Naive thymus-derived CD8-positive, alpha-beta T cell (primary cell): Measurements from ENCODE around the gene UGT1A6. TPM values are rescaled to one million over a fixed set of nuclear protein-coding genes. Genes with fewer than 3 reads are reported as not detected.
"Not testable (repeated sequence)": the region's sequence is repeated elsewhere in the genome, so short reads cannot be mapped to it uniquely, and the experiment has no call there.

ENCODE experiments used
- ATAC-seq, 2 donors: fragments of 150-1000 bp; cut with Tn5 transposase in 1 of 2; sonication (Bioruptor Pico), chemical (Tn5 transposase) in 1 of 2; 1 replicate in 1 of 2; 2 replicates in 1 of 2; pipeline ENCODE4 v1.10.0; 2021; ENCODE audit warnings: mild to moderate bottlenecking in 2 of 2, moderate library complexity in 2 of 2
- POLR2A ChIA-PET: fragments of 350-600 bp; sonication (Branson Sonifier 250); formaldehyde crosslinking; loops from one replicate; lab custom pipeline; 2021; ENCODE audit warnings: antibody characterized with exemption; lab: Charles Lee
- DNase-seq, 10 donors: peaks; one replicate each; pipeline versions ENCODE4 v3.0.0 to v3.0.0-alpha.2; 2020 to 2022
- H3K27ac Mint-ChIP-seq, 10 donors: one replicate each; pipeline ENCODE4 v1.8.0; 2020 to 2022; ENCODE audit warnings: mild to moderate bottlenecking in 10 of 10, mixed read lengths in 10 of 10, moderate library complexity in 4 of 10, inconsistent platforms in 1 of 10
- H3K27me3 Mint-ChIP-seq, 5 donors: one replicate each; pipeline ENCODE4 v1.8.0; 2021 to 2022; ENCODE audit warnings: mixed read lengths in 5 of 5
- H3K36me3 Mint-ChIP-seq, 3 donors: one replicate each; pipeline ENCODE4 v1.8.0; 2020 to 2022; ENCODE audit warnings: mixed read lengths in 3 of 3, mild to moderate bottlenecking in 2 of 3, inconsistent platforms in 1 of 3
- H3K4me1 Mint-ChIP-seq, 4 donors: one replicate each; pipeline ENCODE4 v1.8.0; 2021 to 2022; ENCODE audit warnings: mixed read lengths in 4 of 4
- H3K4me3 Mint-ChIP-seq, 10 donors: one replicate each; pipeline ENCODE4 v1.8.0; 2020 to 2022; ENCODE audit warnings: mild to moderate bottlenecking in 10 of 10, mixed read lengths in 10 of 10, moderate library complexity in 6 of 10, inconsistent platforms in 1 of 10
- H3K9me3 Mint-ChIP-seq, 9 donors: one replicate each; pipeline ENCODE4 v1.8.0; 2020 to 2022; ENCODE audit warnings: mixed read lengths in 9 of 9, mild to moderate bottlenecking in 3 of 9, inconsistent platforms in 1 of 9, moderate library complexity in 1 of 9
- polyA plus RNA-seq, 3 donors: library from polyadenylated mRNA; unstranded; fragments of 300-500 nt; fragmentation: Illumina TruSeq; gene quantifications; one replicate each; pipeline ENCODE4 v1.2.3, GENCODE V29; 2021
- total RNA-seq, 8 experiments: library from RNA in 2 of 8; stranded (reverse) in 2 of 8; gene quantifications; one replicate each; pipeline ENCODE4 v1.2.3 and lab custom pipeline; 2021 to 2026

The UGT1A6 gene
- total and polyA plus RNA-seq, 5 experiments from 2014 or later, result not detected

DNA sequence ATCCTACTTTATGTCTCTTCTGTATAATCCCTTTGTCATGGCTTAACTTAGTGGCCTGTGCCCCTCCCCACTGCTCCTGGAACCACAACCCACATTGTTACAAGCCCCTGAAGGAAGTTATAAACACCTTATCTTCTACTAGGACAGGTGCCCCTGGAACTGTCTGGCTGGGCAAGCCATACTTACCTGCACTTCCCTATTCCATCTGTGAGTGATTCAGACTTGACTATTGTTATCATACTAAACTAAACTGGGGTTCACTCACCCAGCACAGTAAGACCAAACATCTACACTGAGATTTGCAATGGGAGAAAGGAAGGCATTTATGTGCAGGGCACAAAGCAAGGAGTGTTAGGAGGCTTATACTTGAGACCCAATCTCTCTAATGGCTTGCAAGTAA, 3.7 kb upstream of the UGT1A6 start:
- H3K27me3 Mint-ChIP-seq, result peaks cover 5 to 12% (median 6%) of the 10 kb centered on the region in 5 donors
- no peak overlapping the region for H3K4me3 Mint-ChIP-seq
- no peak for ATAC-seq
- no peak for DNase-seq
- H3K4me1 Mint-ChIP-seq, result no peaks in the 10 kb centered on the region
- H3K27ac Mint-ChIP-seq, result no peak overlapping the region
- peaks cover 0 to 3% (median 0%) of the 10 kb centered on the region in 9 donors for H3K9me3 Mint-ChIP-seq
- H3K36me3 Mint-ChIP-seq, result no peaks in the 10 kb centered on the region
- POLR2A ChIA-PET, result no interaction called here

DNA sequence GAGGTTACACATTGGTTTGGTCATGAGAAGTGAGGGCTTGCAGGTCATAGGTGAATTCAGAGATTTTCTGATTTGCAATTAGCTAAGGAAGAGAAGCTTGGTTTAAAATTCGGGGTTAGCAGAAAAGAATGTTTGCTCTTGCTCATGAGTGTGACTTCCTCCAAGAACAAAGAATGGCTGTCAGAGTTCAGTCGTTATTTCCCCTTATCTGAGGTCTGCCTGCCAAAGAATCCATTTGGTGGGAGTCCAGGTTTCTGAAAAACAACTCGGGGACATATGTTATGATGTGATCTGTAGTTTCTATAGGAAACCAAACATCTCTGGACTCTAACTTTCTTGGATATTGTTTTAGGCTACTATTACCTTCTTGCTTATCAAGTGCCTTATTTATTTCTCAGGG, 3.2 kb upstream of the UGT1A6 start:
- Mint-ChIP-seq H3K4me1 (no peaks in the 10 kb centered on the region), H3K9me3 (peaks cover 0 to 3% (median 0%) of the 10 kb centered on the region in 9 donors), H3K27me3 (peaks cover 5 to 12% (median 6%) of the 10 kb centered on the region in 5 donors), H3K36me3 (no peaks in the 10 kb centered on the region), H3K27ac (no peak overlapping the region), H3K4me3 (no peak overlapping the region)
- POLR2A ChIA-PET, result no interaction called here
- no peak for ATAC-seq
- no peak for DNase-seq

DNA sequence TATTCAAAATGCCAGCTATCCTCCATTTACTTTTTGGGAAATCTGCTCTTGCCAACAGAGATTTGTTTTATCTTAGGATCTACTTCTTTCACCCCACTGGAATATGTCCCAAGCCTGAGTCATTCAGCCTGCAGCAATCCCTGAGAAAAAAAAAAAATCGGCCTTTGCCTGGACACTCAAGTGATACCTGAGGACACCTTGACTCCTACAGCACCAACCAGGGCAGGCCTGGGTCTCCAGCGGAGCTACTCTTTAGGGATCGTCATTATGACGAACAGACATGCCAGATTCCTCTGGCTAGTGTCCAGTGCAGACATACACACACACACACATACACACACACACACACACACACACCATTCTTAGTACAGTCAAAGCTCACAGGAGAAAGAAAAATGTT, 2.2 kb upstream of the UGT1A6 start:
- POLR2A ChIA-PET, result no interaction called here
- Mint-ChIP-seq H3K36me3 (no peaks in the 10 kb centered on the region), H3K27me3 (peaks cover 2 to 12% (median 6%) of the 10 kb centered on the region in 5 donors), H3K9me3 (peaks cover 0 to 3% (median 0%) of the 10 kb centered on the region in 9 donors), H3K4me1 (no peaks in the 10 kb centered on the region), H3K27ac (no peak overlapping the region), H3K4me3 (no peak overlapping the region)
- ATAC-seq (no peak), DNase-seq (no peak)

DNA sequence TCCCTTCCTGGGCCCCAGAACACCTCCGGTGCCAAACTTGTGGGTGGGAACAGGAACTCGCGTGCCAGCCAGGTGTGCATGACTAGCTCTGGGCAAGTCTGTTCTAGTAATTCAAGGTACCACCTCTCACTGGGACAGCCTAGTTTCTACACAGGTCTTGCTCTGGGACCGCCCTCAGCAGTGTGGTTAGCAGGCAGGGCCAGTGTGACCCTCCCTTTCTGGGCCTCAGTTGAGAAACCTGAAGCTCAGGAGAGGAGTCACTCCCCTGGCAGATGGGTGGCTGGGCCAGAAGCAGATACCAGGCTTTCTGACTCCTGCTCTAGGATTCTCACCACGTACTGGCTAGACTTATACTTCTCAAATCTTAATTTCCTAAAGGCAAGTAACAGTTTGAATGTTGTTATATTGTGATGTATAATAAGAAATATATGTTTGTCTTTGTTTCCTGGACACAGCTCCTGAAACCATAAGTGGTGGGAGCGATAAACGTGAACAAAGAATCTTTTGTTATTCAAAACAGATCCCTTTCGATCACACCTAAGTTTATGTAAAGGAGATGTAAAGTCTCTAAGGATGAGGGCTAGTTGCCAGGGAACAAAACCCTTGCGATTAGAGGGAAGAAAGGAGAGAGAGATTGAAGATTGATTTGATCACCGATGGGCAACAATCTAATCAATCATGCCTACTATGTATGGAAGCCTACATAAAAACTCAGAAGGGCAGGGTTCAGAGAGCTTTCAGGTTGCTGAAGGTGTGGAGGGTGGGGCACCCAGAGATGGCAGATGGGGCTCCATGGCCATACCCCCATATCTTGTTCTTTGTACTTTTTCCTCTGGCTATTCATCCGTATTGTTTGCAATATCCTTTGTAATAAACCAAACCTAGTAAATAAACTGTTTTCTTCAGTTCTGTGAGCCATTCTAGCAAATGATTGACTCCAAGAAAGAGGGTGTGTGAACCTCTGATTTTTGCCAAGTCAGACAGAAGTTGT, 952 bp upstream of the UGT1A6 start:
- no peak overlapping the region for H3K27ac Mint-ChIP-seq
- no peak for ATAC-seq

DNA sequence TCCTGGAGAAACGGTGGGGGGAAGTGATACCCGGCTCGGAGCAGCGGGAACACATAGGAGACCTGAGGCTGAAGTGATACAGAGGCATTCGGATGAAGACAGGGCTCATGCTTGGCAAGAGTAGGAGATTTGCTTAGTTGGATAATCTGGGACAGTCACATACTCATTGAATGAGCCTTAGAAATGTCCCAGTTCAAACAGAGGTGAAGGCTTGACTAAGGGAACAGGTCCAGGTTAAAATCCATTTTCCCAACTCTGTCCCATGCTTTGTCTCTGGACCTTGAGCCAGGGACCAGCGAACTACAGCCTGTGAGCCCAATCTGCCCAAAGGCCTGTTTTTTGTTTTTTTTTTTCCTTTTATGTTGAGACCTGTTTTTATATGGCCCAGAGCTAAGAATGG, 1.3 kb downstream of the UGT1A6 start:
- peaks cover 0 to 2% (median 2%) of the 10 kb centered on the region in 5 donors for H3K27me3 Mint-ChIP-seq
- H3K36me3 Mint-ChIP-seq, result no peaks in the 10 kb centered on the region
- peak overlapping the region in 1 of 10 donors; percentile 21 for H3K27ac Mint-ChIP-seq
- no peak for ATAC-seq
- POLR2A ChIA-PET, result no interaction called here
- no peak for DNase-seq
- no peaks in the 10 kb centered on the region for H3K9me3 Mint-ChIP-seq
- no peak overlapping the region for H3K4me3 Mint-ChIP-seq
- no peaks in the 10 kb centered on the region for H3K4me1 Mint-ChIP-seq

More for the DNA sequence above, 952 bp upstream of the UGT1A6 start:
- H3K4me1 Mint-ChIP-seq, result no peaks in the 10 kb centered on the region
- H3K36me3 Mint-ChIP-seq, result no peaks in the 10 kb centered on the region
- POLR2A ChIA-PET, result no interaction called here
- H3K4me3 Mint-ChIP-seq, result no peak overlapping the region
- peaks cover 0 to under 1% (median 0%) of the 10 kb centered on the region in 9 donors for H3K9me3 Mint-ChIP-seq
- no peak for DNase-seq
- H3K27me3 Mint-ChIP-seq, result peaks cover 1 to 12% (median 3%) of the 10 kb centered on the region in 5 donors

DNA sequence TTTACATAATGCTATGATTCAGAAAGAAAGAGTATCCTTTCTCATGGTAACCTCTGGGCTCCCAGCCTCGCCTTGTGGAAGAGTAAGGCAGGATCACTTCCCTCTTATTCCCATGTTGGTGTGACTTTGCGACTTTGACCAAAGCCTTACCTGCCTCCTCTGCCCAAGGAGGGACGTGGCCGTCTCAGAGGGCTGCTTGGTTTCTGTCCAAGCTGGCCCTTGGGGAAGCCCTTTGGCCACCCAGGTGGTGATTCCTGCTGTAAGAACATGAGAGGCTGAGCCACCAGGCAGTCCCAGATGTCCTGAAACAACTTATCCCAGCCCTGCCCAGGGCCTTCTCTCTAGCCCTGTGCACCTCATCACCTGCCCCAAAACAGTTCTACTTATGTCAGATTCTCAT, 6.0 kb downstream of the UGT1A6 start:
- ATAC-seq (no peak), DNase-seq (no peak)
- H3K36me3 Mint-ChIP-seq, result no peaks in the 10 kb centered on the region
- peaks cover 0 to 9% (median 0%) of the 10 kb centered on the region in 9 donors for H3K9me3 Mint-ChIP-seq
- no peak overlapping the region for H3K27ac Mint-ChIP-seq
- POLR2A ChIA-PET, result no interaction called here
- H3K27me3 Mint-ChIP-seq, result peaks cover 0 to 3% (median 2%) of the 10 kb centered on the region in 5 donors
- no peaks in the 10 kb centered on the region for H3K4me1 Mint-ChIP-seq
- no peak overlapping the region for H3K4me3 Mint-ChIP-seq

DNA sequence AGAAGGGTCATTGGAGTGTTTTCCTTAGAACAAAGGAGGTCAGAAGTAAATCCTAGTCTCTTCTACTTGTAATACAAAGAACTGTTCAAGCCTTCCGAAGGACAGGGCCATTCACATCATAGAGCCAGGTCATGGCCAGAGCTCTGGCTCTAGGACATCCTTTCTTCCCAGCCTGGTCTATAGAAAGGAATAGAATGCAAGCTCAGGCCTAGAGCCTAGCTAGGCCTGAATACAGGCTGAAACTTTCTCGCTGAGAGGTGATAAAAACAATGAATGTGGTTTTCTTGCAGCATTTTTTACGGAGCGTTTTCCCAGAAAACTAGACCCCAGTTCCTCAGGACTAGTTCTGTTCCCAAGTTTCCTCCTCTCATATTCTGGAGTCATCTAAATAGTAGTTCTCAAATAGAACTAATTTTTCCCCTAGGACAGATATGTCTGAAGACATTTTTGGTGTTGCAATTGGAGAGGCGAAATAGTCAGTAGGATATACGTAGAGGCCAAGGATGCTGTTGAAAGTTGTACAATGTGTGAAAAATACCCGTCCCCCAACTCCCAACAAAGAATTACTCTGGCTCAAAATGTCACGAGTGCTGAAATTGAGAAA, 6.8 kb downstream of the UGT1A6 start:
- H3K4me3 Mint-ChIP-seq, result no peak overlapping the region
- no peaks in the 10 kb centered on the region for H3K4me1 Mint-ChIP-seq
- H3K36me3 Mint-ChIP-seq, result no peaks in the 10 kb centered on the region
- peaks cover 0 to 3% (median 2%) of the 10 kb centered on the region in 5 donors for H3K27me3 Mint-ChIP-seq
- DNase-seq (no peak), ATAC-seq (no peak)
- H3K27ac Mint-ChIP-seq, result no peak overlapping the region
- peaks cover 0 to 16% (median 3%) of the 10 kb centered on the region in 9 donors for H3K9me3 Mint-ChIP-seq
- POLR2A ChIA-PET, result no interaction called here

DNA sequence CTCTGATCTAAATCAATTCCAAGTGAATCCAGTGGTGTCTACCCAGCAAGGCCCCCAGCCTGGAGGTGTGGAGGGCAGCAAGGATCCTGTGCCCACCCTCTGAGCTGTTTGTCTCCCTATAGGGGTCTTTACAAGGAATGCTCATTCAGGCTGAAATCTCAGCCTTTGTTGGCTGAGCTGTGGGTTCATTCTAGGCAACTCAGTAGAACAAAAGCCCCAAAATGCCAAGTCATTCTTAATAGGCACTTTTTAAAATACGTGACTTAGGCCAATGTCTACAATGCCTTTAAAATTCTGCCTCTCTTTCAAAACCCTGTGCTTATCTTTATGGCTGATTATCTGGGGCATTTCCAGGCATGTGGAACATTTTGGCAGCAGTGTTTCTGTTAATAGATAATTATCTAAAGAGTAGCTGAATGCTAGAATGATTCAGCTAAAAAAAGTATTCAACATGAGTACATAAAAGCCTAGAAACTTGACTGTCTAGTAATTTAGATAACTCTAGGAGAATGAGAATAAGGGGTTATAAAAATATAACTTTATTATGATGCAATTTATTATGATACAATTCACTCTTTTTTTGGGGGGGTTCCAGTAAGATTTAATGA, 7.4 kb downstream of the UGT1A6 start:
- DNase-seq, result no peak
- POLR2A ChIA-PET, result no interaction called here
- no peak overlapping the region for H3K27ac Mint-ChIP-seq
- H3K4me1 Mint-ChIP-seq, result no peaks in the 10 kb centered on the region
- peaks cover 0 to 19% (median 3%) of the 10 kb centered on the region in 9 donors for H3K9me3 Mint-ChIP-seq
- H3K27me3 Mint-ChIP-seq, result peaks cover 0 to 4% (median 2%) of the 10 kb centered on the region in 5 donors
- no peak for ATAC-seq
- no peak overlapping the region for H3K4me3 Mint-ChIP-seq
- H3K36me3 Mint-ChIP-seq, result no peaks in the 10 kb centered on the region

DNA sequence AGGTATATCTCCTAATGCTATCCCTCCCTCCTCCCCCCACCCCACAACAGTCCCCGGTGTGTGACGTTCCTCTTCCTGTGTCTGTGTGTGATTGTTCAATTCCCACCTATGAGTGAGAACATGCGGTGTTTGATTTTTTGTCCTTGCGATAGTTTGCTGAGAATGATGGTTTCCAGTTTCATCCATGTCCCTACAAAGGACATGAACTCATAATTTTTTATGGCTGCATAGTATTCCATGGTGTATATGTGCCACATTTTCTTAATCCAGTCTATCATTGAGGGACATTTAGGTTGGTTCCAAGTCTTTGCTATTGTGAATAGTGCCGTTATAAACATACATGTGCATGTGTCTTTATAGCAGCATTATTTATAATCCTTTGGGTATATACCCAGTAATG, 8.2 kb downstream of the UGT1A6 start:
- H3K36me3 Mint-ChIP-seq, DNase-seq, POLR2A ChIA-PET, ATAC-seq, H3K27me3 Mint-ChIP-seq, H3K4me1 Mint-ChIP-seq, H3K4me3 Mint-ChIP-seq, H3K27ac Mint-ChIP-seq: not testable (repeated sequence)
- peaks cover 0 to 19% (median 3%) of the 10 kb centered on the region in 9 donors for H3K9me3 Mint-ChIP-seq

DNA sequence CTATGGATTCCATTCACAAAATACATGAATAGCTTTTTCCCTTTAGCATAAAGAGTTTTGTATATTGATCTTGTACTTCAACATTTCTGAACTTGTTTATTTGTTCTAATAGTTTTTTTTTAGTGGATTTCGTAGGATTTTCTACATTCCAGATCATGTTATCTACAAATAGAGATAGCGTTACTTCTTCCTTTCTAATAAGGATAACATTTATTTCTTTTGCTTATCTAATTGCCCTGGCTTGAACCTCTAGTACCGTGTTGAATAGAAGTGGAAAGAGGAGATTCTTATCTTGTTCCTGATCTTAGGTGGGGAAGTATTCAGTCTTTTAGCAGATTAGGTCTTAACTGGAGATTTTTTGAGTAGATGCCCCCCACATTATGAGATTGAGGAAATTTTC, 9.5 kb downstream of the UGT1A6 start:
- Mint-ChIP-seq H3K36me3 (no peaks in the 10 kb centered on the region), H3K27me3 (peaks cover 0 to 7% (median 2%) of the 10 kb centered on the region in 5 donors), H3K4me1 (no peaks in the 10 kb centered on the region), H3K27ac (no peak overlapping the region), H3K9me3 (peaks cover 0 to 19% (median 3%) of the 10 kb centered on the region in 9 donors), H3K4me3 (no peak overlapping the region)
- DNase-seq (no peak), ATAC-seq (no peak)
- POLR2A ChIA-PET, result no interaction called here

DNA sequence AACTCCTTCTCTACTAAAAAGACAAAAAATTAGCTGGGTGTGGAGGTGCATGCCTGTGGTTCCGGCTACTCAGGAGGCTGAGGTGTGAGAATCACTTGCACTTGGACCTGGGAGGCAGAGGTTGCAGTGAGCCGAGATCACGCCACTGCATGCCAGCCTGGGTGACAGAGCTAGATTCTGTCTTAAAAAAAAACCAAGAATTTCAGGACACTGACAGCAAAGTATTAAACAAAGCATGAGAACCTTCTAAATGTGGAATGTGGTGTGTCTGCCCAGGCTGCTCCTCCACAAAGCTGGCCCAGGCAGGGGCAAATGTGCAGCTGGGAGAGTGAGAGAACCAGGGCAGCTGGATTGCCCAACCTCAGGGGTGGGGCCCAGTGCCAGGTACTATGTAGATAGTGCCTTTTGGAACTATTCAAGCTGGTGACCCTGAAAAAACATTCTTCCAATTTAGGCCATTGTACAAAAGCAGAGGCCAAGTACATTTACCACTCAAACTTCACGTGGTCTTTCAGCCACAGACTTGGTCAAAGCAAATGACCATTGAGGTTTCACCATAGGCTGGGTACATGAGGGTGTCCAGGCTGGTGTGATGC, 13.3 kb downstream of the UGT1A6 start:
- POLR2A ChIA-PET, result interaction anchor here (0.6 kb wide), 1 partner anchor 259 kb away, joined by 8 read pairs; no protein-coding TSS in a partner anchor
- no peak for DNase-seq
- H3K4me3 Mint-ChIP-seq, result no peak overlapping the region
- peaks cover 0 to 19% (median 3%) of the 10 kb centered on the region in 9 donors for H3K9me3 Mint-ChIP-seq
- H3K4me1 Mint-ChIP-seq, result no peaks in the 10 kb centered on the region
- no peaks in the 10 kb centered on the region for H3K36me3 Mint-ChIP-seq
- no peak overlapping the region for H3K27ac Mint-ChIP-seq
- no peak for ATAC-seq
- H3K27me3 Mint-ChIP-seq, result peaks cover 0 to 10% (median 4%) of the 10 kb centered on the region in 5 donors

DNA sequence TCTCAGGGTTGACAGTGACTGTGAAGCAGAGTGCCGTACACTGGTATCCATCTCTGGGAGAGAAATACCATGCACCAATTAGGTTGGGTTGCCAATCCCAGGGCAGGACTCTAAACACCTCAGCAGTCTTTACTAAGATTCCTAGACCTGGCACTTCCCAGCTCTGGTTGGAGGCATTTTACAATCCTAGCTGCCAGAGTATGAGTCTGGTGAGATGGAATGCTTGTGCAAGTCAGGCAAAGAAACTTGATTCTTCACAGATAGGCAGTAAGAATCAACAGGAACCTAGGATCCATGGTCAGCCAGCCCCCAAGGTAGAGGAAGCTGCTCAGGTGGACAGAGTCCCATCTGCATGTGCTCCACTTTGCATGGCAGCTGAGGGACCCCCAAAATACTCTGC, 14.0 kb downstream of the UGT1A6 start:
- Mint-ChIP-seq H3K27ac (no peak overlapping the region), H3K4me1 (peaks cover 0 to 2% (median 0%) of the 10 kb centered on the region in 4 donors), H3K36me3 (no peaks in the 10 kb centered on the region), H3K9me3 (peaks cover 0 to 19% (median 3%) of the 10 kb centered on the region in 9 donors), H3K27me3 (peaks cover 3 to 11% (median 8%) of the 10 kb centered on the region in 5 donors), H3K4me3 (no peak overlapping the region)
- ATAC-seq (no peak), DNase-seq (no peak)
- POLR2A ChIA-PET, result no interaction called here
